Endothelial cell (in vitro differentiated cells): Measurements from ENCODE around the gene XXYLT1. TPM values are rescaled to one million over a fixed set of nuclear protein-coding genes. Genes with fewer than 3 reads are reported as not detected.

Source experiments
- DNase-seq: peaks from one replicate; pipeline ENCODE4 v3.0.0; 2021; ENCODE audit warnings: low spot score
- H3K27ac Mint-ChIP-seq: one replicate; pipeline ENCODE4 v1.8.0; 2021; ENCODE audit warnings: mixed read lengths, inconsistent platforms; ENCODE audit not compliant: unreplicated experiment
- H3K27me3 Mint-ChIP-seq: one replicate; pipeline ENCODE4 v1.8.0; 2021; ENCODE audit warnings: mild to moderate bottlenecking, moderate library complexity, mixed read lengths, inconsistent platforms; ENCODE audit not compliant: unreplicated experiment
- H3K36me3 Mint-ChIP-seq: one replicate; pipeline ENCODE4 v1.8.0; 2021; ENCODE audit warnings: mild to moderate bottlenecking, low read depth, mixed read lengths, inconsistent platforms; ENCODE audit not compliant: unreplicated experiment
- H3K4me1 Mint-ChIP-seq: one replicate; pipeline ENCODE4 v1.8.0; 2021; ENCODE audit warnings: mild to moderate bottlenecking, mixed read lengths, inconsistent platforms; ENCODE audit not compliant: unreplicated experiment
- H3K4me3 Mint-ChIP-seq: one replicate; pipeline ENCODE4 v1.8.0; 2021; ENCODE audit warnings: mild to moderate bottlenecking, mixed read lengths, inconsistent platforms; ENCODE audit not compliant: unreplicated experiment
- H3K9me3 Mint-ChIP-seq: one replicate; pipeline ENCODE4 v1.8.0; 2021; ENCODE audit warnings: mixed read lengths, inconsistent platforms; ENCODE audit not compliant: unreplicated experiment
- CTCF ChIP-seq: fragments of 200-600 bp; sonication (generic); IDR thresholded peaks from one replicate; pipeline ENCODE4 v1.5.0; 2021; ENCODE audit warnings: antibody characterized with exemption; ENCODE audit not compliant: unreplicated experiment
- microRNA-seq: library from miRNA; unstranded; fragments of <30 nt; microRNA quantifications from one replicate; pipeline ENCODE4, GENCODE V29; 2020; ENCODE audit not compliant: unreplicated experiment
- total RNA-seq: library from RNA; stranded (reverse); fragmentation: NEBNext Ultra II Directional; extraction: Animal tissue kit (Norgen Biotek cat#: 25700); gene quantifications from one replicate; pipeline ENCODE4 v1.2.1, GENCODE V29; 2021; ENCODE audit not compliant: unreplicated experiment

Gene XXYLT1
- total RNA-seq, 1 donor from 2014 or later, result 25.0 TPM

DNA sequence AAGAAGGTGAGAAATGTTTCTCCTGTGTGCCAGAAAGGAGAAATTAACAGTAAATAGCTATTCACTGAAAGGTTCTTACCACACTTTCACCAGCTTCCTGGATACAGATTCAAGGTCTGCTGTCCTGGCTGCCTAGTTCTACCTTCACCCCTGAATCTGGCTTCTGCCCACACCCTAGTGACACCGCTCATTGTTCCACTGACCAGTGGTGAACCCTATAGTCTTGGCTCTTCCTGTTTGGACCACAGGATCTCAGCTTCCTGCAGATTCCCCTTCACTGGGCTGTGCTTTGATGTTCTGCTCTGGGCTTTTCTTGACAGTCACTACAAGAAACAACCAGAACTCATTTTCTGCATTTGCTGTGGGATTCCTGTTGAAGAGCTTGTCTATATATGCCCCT is 250.0 kb downstream of the XXYLT1 start:
- TF ChIP-seq CTCF, result no peak
- peak overlapping the region; percentile 27 for H3K4me3 Mint-ChIP-seq
- peaks cover 16% of the 10 kb centered on the region for H3K36me3 Mint-ChIP-seq
- DNase-seq, result no peak
- peaks cover 21% of the 10 kb centered on the region for H3K4me1 Mint-ChIP-seq
- H3K27me3 Mint-ChIP-seq, result peaks cover 4% of the 10 kb centered on the region
- no peaks in the 10 kb centered on the region for H3K9me3 Mint-ChIP-seq
- peak overlapping the region; percentile 73 for H3K27ac Mint-ChIP-seq

DNA sequence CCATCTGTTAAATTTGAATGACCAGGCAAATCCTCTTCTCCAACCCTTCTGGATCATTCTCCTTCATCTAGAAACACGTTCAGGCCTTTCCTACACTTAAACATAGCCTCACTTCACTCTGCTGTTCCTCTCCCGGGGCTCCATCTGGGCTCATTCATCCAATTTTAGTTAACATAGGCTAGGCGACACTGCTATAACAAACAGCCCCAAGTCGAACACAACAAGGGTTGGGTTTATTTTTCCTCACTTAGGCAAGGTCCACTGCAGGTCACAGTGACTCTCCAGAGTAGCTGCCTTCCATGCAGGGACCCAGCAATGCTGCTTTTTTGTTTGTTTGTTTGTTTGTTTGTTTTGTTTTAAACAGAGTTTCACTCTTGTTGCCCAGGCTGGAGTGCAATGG is 250.8 kb downstream of the XXYLT1 start:
- peaks cover 13% of the 10 kb centered on the region for H3K36me3 Mint-ChIP-seq
- no peaks in the 10 kb centered on the region for H3K9me3 Mint-ChIP-seq
- H3K27ac Mint-ChIP-seq, result no peak overlapping the region
- no peak for TF ChIP-seq CTCF
- H3K27me3 Mint-ChIP-seq, result peaks cover 4% of the 10 kb centered on the region
- no peak overlapping the region for H3K4me3 Mint-ChIP-seq
- no peak for DNase-seq
- peaks cover 23% of the 10 kb centered on the region for H3K4me1 Mint-ChIP-seq

GRCh38 chr3:195019335-195019734 is 251.6 kb downstream of the XXYLT1 start:
- H3K4me3 Mint-ChIP-seq, result no peak overlapping the region
- TF ChIP-seq CTCF, result no peak
- H3K27me3 Mint-ChIP-seq, result peaks cover 4% of the 10 kb centered on the region
- H3K4me1 Mint-ChIP-seq, result peaks cover 29% of the 10 kb centered on the region
- peaks cover 11% of the 10 kb centered on the region for H3K36me3 Mint-ChIP-seq
- no peak overlapping the region for H3K27ac Mint-ChIP-seq
- H3K9me3 Mint-ChIP-seq, result no peaks in the 10 kb centered on the region
- DNase-seq, result no peak

Small RNA genes lying within 50 kb of the gene (microRNA-seq; reads per million reads assigned to microRNA genes)
- gene MIR3137, result not detected

Other genes starting within 250 kb of the XXYLT1 start
- gene ACAP2, start 171.9 kb upstream of the XXYLT1 start, total RNA-seq, result 61.2 TPM